ENCODE measurements around the gene MGRN1.

The MGRN1 gene

DNA sequence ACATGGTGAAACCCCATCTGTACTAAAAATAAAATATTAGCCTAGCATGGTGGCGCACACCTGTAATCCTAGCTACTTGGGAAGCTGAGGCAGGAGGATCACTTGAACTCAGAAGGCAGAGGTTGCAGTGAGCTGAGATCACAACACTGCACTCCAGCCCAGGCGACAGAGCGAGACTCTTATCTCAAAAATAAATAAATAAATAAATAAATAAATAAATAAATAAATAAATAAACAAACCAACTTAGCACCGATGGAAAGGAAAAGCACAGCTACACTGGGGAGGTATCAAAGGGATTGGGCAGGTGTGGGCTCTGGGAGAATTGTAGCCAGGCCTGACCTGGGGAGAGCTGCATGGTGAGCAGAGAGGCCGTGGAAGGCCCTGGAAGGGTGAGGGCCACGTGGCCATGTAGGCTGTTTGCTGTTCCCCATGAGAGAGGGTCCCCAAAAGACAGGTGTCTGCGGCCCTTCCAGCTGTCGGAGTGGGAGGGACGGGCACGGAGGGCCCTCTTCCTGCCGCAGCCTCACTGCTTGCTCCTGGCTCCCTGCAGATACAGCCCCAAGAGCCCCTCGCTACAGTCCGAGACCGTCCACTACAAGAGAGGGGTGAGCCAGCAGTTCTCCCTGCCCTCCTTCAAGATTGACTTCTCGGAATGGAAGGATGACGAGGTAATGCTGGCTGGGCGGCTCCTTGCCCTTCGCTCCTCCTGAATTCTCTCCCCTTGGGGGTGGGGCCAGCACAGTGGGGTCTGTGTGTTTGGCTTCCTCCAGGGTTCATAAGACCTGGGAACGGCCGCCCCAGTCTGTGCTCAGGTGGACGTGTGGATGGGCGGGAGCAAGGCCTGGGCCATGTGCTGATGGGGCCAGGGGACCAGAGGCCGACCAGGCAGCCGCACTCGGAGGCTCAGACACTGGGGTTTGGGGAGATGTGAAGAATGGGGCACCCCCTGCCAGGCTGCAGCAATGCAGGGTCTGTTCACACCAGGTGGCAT, 32.4 kb downstream of the MGRN1 start:
- H3K27ac ChIP-seq: no peak overlapping the region
- H3K9me3 ChIP-seq (ENCODE audit: low read depth, low read length): no peaks in the 10 kb centered on the region
- TF ChIP-seq FOXP2 (optimal IDR thresholded peaks at IDR 0.05; ENCODE audit: control extremely low read depth, extremely low read length, insufficient read depth) (no peak), POLR2AphosphoS5 (IDR thresholded peaks at IDR 0.05; ENCODE audit: borderline replicate concordance, low read depth, low read length) (no peak), EZH2 (IDR thresholded peaks at IDR 0.05) (no peak)
- H3K9ac ChIP-seq (ENCODE audit: insufficient read length): no peak overlapping the region
- H3K36me3 ChIP-seq (ENCODE audit: insufficient read depth, low read length): no peaks in the 10 kb centered on the region; the same call in 1 of the 2 replicates
- H3K4me3 ChIP-seq: no peak overlapping the region
- DNase-seq (ENCODE audit: low read depth, low spot score): no peak

DNA sequence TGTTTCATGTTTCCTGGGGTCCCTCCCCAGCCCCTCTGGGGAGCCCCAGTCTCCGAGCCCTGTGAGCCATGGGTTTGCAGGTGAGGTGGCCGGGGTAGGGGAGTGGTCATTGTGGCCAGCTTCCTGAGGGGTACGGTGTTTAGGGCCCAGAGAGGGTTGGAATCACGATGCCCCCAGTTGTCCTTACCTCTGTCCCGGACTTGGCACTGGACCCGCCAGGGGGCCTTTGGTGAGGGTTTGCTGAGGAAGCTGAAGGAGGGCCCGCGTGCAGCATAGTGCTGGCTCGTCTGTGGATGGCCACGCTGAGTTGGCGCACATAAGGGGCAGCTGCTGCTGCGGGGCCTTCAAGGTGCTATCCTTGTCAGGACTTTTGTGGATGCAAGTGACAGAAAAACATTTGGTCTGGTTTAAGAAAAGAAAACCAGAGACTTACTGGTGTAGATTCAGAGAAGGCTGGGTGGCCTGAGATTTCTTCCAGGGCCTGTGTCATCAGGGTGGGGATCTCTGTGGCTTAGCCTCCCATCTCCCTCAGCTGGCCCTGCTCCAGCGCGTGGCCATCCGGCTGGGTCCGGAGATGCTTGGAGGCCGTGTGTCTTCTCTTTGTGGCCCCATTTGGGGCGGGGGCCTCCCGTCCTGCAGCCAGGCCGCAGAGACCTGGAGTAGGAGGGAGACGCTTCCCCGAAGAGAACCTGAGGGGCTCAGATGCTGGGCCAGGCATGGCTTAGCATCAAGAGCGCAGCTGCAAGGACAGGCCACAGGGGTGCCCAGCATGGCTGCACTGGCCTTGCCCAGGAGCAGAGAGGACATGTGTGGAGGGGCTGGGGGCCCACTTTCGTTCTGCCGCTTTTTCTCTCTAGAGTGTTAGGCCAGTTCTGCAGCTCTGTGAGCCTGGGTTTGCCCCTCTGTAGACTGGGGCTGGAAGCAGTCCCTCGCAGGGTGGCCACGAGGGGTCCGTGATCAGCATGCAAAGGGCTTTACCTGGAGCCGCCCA, 35.0 kb downstream of the MGRN1 start:
- no peaks in the 10 kb centered on the region for H3K36me3 ChIP-seq (ENCODE audit: insufficient read depth, low read length)
- no peak overlapping the region for H3K4me3 ChIP-seq
- H3K9me3 ChIP-seq (ENCODE audit: low read depth, low read length): no peaks in the 10 kb centered on the region
- no peak for TF ChIP-seq FOXP2 (optimal IDR thresholded peaks at IDR 0.05; ENCODE audit: control extremely low read depth, extremely low read length, insufficient read depth)
- TF ChIP-seq EZH2 (IDR thresholded peaks at IDR 0.05): no peak
- TF ChIP-seq POLR2AphosphoS5 (IDR thresholded peaks at IDR 0.05; ENCODE audit: borderline replicate concordance, low read depth, low read length): no peak
- no peak for DNase-seq (ENCODE audit: low read depth, low spot score)
- no peak overlapping the region for H3K9ac ChIP-seq (ENCODE audit: insufficient read length)
- no peak overlapping the region for H3K27ac ChIP-seq

DNA sequence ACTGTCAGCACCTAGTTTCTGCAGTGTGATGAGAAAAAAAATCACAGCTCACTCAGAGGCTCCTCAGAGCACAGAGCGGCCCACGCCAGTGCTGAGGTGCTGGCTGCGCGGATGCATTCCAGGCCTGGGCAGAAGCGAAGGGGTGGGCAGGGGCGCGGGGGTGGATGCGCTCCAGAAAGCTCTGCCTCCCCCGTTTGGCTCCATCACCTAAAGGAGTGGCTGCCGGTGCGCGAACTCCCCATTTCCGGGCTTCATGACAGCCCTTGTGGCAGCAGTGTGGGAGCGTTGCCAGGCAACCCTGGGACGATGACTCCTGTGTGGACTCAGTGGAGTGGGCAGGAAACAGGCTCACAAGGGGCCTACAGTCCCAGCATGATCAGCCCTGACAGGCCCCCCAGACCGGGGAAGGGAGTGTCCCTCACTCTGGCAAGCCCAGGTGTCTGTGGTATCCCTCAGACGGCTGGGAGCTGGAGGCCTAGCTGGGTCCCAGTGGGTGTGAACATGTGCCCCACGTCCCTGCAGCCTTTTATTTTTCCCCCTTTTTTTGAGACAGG, 35.9 kb downstream of the MGRN1 start:
- Histone ChIP-seq H3K27ac (no peak overlapping the region), H3K9ac (ENCODE audit: insufficient read length) (no peak overlapping the region), H3K4me3 (no peak overlapping the region), H3K36me3 (ENCODE audit: insufficient read depth, low read length) (no peaks in the 10 kb centered on the region), H3K9me3 (ENCODE audit: low read depth, low read length) (no peaks in the 10 kb centered on the region)
- TF ChIP-seq FOXP2 (optimal IDR thresholded peaks at IDR 0.05; ENCODE audit: control extremely low read depth, extremely low read length, insufficient read depth) (no peak), EZH2 (IDR thresholded peaks at IDR 0.05) (no peak), POLR2AphosphoS5 (IDR thresholded peaks at IDR 0.05; ENCODE audit: borderline replicate concordance, low read depth, low read length) (no peak)
- no peak for DNase-seq (ENCODE audit: low read depth, low spot score)

DNA sequence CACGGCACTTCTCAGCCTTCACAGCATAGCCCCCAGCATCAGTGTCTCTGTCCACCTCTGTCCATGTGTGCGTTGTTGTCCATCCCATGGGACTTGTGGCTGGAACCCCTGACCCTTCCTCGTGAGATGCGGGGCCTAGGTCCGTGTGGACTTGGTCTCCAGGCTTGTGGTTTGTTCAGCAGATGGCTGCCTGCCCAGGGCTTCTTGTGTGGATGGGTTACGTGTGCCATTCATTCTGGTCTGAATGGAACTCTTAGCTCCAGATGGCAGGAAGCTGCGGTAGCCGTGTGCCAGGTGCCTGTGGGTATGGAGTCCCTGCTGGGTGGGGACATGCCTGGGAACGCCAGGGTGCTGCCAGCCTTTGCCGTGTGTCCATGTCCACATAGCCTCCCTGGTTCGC, 37.0 kb downstream of the MGRN1 start:
- Histone ChIP-seq H3K9me3 (ENCODE audit: low read depth, low read length) (no peaks in the 10 kb centered on the region), H3K9ac (ENCODE audit: insufficient read length) (no peak overlapping the region), H3K36me3 (ENCODE audit: insufficient read depth, low read length) (no peaks in the 10 kb centered on the region; the same call in 1 of the 2 replicates), H3K27ac (no peak overlapping the region), H3K4me3 (no peak overlapping the region)
- no peak for DNase-seq (ENCODE audit: low read depth, low spot score)
- TF ChIP-seq FOXP2 (optimal IDR thresholded peaks at IDR 0.05; ENCODE audit: control extremely low read depth, extremely low read length, insufficient read depth) (no peak), EZH2 (IDR thresholded peaks at IDR 0.05) (no peak), POLR2AphosphoS5 (IDR thresholded peaks at IDR 0.05; ENCODE audit: borderline replicate concordance, low read depth, low read length) (no peak)

DNA sequence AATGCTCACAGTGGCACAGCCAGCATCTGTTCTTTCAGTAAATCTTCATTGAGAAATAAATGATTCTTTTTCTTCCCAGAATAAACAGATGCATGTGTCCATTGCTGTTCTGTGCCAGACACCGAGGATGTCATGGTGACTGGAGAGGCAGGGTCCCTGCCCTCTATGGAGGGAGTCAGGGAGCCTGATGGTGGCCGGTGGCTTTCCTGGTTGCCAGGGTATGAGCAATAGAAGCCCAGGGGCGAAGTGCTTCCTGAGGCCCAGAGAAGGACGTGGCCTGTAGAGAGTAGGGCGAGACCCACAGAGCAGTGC, 38.8 kb downstream of the MGRN1 start:
- Histone ChIP-seq H3K4me3 (no peak overlapping the region), H3K9me3 (ENCODE audit: low read depth, low read length) (no peaks in the 10 kb centered on the region), H3K36me3 (ENCODE audit: insufficient read depth, low read length) (peaks cover 4% of the 10 kb centered on the region; the same call in 1 of the 2 replicates), H3K27ac (no peak overlapping the region), H3K9ac (ENCODE audit: insufficient read length) (no peak overlapping the region)
- no peak for DNase-seq (ENCODE audit: low read depth, low spot score)
- TF ChIP-seq POLR2AphosphoS5 (IDR thresholded peaks at IDR 0.05; ENCODE audit: borderline replicate concordance, low read depth, low read length): no peak
- no peak for TF ChIP-seq FOXP2 (optimal IDR thresholded peaks at IDR 0.05; ENCODE audit: control extremely low read depth, extremely low read length, insufficient read depth)
- no peak for TF ChIP-seq EZH2 (IDR thresholded peaks at IDR 0.05)

DNA sequence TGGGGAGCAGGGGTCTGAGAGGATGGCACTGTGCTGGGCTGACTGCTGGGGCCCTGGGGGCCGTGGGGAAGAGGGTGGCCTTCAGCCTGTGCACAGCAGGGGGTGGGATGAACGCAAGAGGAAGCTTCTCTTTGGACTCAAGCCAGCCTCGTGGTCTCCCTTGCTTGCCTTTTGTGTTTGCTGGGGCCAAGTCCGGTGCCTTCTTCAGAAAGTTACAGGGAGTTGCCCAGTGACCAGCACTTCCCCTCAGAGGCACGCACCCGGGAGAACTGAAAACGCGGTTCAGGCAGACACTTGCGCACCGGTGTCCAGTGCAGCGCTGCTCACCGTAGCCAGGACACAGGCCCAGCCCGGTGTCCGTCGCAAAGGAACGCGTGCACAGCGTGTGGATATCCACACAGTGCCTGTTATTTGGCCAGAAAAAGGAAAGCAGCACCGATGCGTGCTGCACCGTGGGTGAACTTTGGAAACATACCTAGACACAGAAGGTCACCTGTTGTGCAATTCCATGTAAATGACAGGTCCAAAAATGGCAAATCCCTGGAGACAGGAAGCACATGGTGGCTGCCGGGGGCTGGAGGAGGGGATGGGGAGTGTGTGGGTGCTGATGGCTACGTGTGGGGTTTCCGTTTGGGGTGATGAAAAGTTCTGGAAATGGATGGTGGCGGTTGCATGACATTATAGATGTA, 39.3 kb downstream of the MGRN1 start:
- Histone ChIP-seq H3K4me3 (no peak overlapping the region), H3K27ac (no peak overlapping the region), H3K9ac (ENCODE audit: insufficient read length) (no peak overlapping the region), H3K36me3 (ENCODE audit: insufficient read depth, low read length) (peaks cover 9% of the 10 kb centered on the region), H3K9me3 (ENCODE audit: low read depth, low read length) (no peaks in the 10 kb centered on the region)
- DNase-seq (ENCODE audit: low read depth, low spot score): no peak
- TF ChIP-seq FOXP2 (optimal IDR thresholded peaks at IDR 0.05; ENCODE audit: control extremely low read depth, extremely low read length, insufficient read depth) (no peak), EZH2 (IDR thresholded peaks at IDR 0.05) (no peak), POLR2AphosphoS5 (IDR thresholded peaks at IDR 0.05; ENCODE audit: borderline replicate concordance, low read depth, low read length) (no peak)

DNA sequence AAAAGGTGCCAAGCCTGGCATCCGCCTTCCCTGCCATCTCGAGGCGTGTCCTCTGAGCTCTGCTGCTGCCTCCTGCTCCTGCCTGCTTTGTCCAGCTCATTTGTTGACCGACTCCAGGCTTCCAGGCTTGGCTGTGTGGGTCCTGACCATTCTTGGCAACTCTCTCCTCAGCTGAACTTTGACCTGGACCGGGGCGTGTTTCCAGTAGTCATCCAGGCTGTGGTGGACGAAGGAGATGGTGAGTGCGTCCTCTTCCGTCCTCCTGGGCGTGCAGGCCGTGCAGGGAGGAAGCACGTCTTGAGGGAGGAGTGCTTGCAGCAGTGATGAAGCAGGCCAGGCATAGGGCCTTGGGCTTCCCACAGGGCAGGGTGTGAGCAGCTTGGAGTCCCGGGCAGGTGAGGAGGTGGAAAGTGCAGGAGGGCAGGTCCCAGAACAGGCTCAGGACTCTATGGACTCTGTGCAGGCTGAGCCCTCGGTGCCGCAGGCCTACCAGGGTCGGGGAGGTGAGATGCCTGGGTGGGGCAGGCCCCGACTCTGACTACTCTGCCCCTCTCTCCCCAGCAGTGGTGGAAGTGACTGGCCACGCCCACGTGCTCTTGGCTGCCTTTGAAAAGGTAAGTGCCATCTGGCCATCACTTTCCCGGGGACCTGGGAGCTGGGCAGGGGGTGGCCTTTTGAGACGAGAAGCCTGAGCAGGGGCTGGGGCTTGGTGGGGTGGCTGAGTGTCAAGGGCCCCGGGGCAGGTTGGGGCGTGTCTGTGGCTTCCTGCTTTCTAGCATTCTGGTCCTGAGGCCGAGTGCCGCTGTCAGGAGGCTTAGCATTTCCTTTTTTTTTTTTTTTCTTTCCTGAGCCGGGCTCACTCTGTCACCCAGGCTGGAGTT, 40.2 kb downstream of the MGRN1 start:
- no peaks in the 10 kb centered on the region for H3K9me3 ChIP-seq (ENCODE audit: low read depth, low read length)
- H3K36me3 ChIP-seq (ENCODE audit: insufficient read depth, low read length): peaks cover 11% of the 10 kb centered on the region
- no peak overlapping the region for H3K4me3 ChIP-seq
- no peak for TF ChIP-seq POLR2AphosphoS5 (IDR thresholded peaks at IDR 0.05; ENCODE audit: borderline replicate concordance, low read depth, low read length)
- no peak for TF ChIP-seq EZH2 (IDR thresholded peaks at IDR 0.05)
- no peak for TF ChIP-seq FOXP2 (optimal IDR thresholded peaks at IDR 0.05; ENCODE audit: control extremely low read depth, extremely low read length, insufficient read depth)
- no peak overlapping the region for H3K9ac ChIP-seq (ENCODE audit: insufficient read length)
- no peak for DNase-seq (ENCODE audit: low read depth, low spot score)
- H3K27ac ChIP-seq: no peak overlapping the region
